HCT116 (cell line): ENCODE results near the gene ADCY1. TPM values are rescaled to one million over a fixed set of nuclear protein-coding genes. Genes with fewer than 3 reads are reported as not detected.

ENCODE experiments used
- ATAC-seq: fragments of 200-7000 bp; cut with Tn5 transposase; 2 replicates; pipeline ENCODE4 v1.9.1; 2020; ENCODE audit warnings: mild to moderate bottlenecking, moderate library complexity
- BruUV-seq: library from RNA; stranded (reverse); fragments of 400-500 nt; replicated peaks from 2 replicates; lab custom pipeline; 2021; lab: Mats Ljungman, UMichigan
- CTCF ChIA-PET: fragments of 300-600 bp; sonication (Branson Sonifier 250); formaldehyde crosslinking; loops from one replicate; lab custom pipeline; 2021; ENCODE audit warnings: antibody characterized with exemption; lab: Charles Lee
- POLR2A ChIA-PET: fragments of 300-600, 350-600 bp; sonication (Branson Sonifier 250); formaldehyde crosslinking; loops from one replicate; lab custom pipeline; 2021; ENCODE audit warnings: antibody characterized with exemption; lab: Charles Lee
- RAD21 ChIA-PET, 2 experiments: fragments of 300-600 bp; sonication (Branson Sonifier 250); formaldehyde crosslinking; loops; one replicate each; lab custom pipeline; 2023; ENCODE audit warnings: low total read pairs in 2 of 2; ENCODE audit not compliant: uncharacterized antibody in 2 of 2, unreplicated experiment in 2 of 2, low non-redundant PET in 1 of 2; lab: Charles Lee
- DNase-seq: peaks from one replicate; pipeline ENCODE4 v3.0.0-alpha.2; 2010; ENCODE audit warnings: low read depth, low spot score
- H2AFZ ChIP-seq: fragments of 200-600 bp; shearing (Covaris generic), sonication (generic); 2 replicates; pipeline ENCODE4 v1.6.1; 2017; ENCODE audit warnings: low read depth, mixed run types, mixed read lengths, antibody characterized with exemption, low read length; ENCODE audit not compliant: poor library complexity, severe bottlenecking
- H3K27ac ChIP-seq: 2 replicates; pipeline ENCODE4 v1.5.1; 2012; ENCODE audit warnings: low read depth, low read length
- H3K27me3 ChIP-seq: fragments of 200-600 bp; sonication (generic); 2 replicates; pipeline ENCODE4 v1.6.1; 2016; ENCODE audit warnings: mixed run types, low read length, mixed read lengths; ENCODE audit not compliant: insufficient read depth
- H3K36me3 ChIP-seq, 2 experiments: fragments of 200-500 bp in 1 of 2; fragments of 200-600 bp in 1 of 2; sonication (Bioruptor generic) in 1 of 2; sonication (generic) in 1 of 2; 2 replicates each; pipeline versions ENCODE4 v1.5.1 to v1.6.1; 2014 to 2016; ENCODE audit warnings: low read length in 2 of 2, inconsistent platforms in 1 of 2, mixed read lengths in 1 of 2, mixed run types in 1 of 2; ENCODE audit not compliant: insufficient read depth in 2 of 2, control insufficient read depth in 1 of 2
- H3K4me1 ChIP-seq, 2 experiments: fragments of 200-600 bp in 1 of 2; sonication (generic) in 1 of 2; 2 replicates each; pipeline versions ENCODE4 v1.5.1 to v1.6.1; 2012 to 2017; ENCODE audit warnings: low read length in 2 of 2, inconsistent platforms in 1 of 2, mild to moderate bottlenecking in 1 of 2, mixed read lengths in 1 of 2, mixed run types in 1 of 2, moderate library complexity in 1 of 2; ENCODE audit not compliant: insufficient read depth in 2 of 2, control insufficient read depth in 1 of 2
- H3K4me2 ChIP-seq: fragments of 200-600 bp; sonication (generic); 2 replicates; pipeline ENCODE4 v1.6.1; 2017; ENCODE audit warnings: mixed run types, low read length, mixed read lengths
- H3K4me3 ChIP-seq, 2 experiments: fragments of 200-600 bp in 1 of 2; sonication (generic) in 1 of 2; replicated peaks in 1 of 2; 2 replicates each; pipeline ENCODE4 v1.5.1; 2011 to 2016; ENCODE audit warnings: low read length in 2 of 2, control low read depth in 1 of 2, low read depth in 1 of 2, mild to moderate bottlenecking in 1 of 2, mixed read lengths in 1 of 2, mixed run types in 1 of 2
- H3K79me2 ChIP-seq: fragments of 200-600 bp; sonication (generic); 2 replicates; pipeline ENCODE4 v1.6.1; 2017; ENCODE audit warnings: mild to moderate bottlenecking, mixed run types, low read length, moderate library complexity, mixed read lengths; ENCODE audit not compliant: insufficient read depth
- H3K9ac ChIP-seq: fragments of 200-600 bp; sonication (generic); 2 replicates; pipeline ENCODE4 v1.6.1; 2016; ENCODE audit warnings: low read length, mixed read lengths
- H3K9me2 ChIP-seq: fragments of 200-600 bp; sonication (generic), shearing (Covaris generic); 2 replicates; pipeline ENCODE4 v1.6.1; 2017; ENCODE audit warnings: mixed run types, mild to moderate bottlenecking, moderate library complexity; ENCODE audit not compliant: insufficient read depth
- H3K9me3 ChIP-seq, 2 experiments: fragments of 200-500 bp in 1 of 2; fragments of 200-600 bp in 1 of 2; sonication (Bioruptor generic) in 1 of 2; sonication (generic) in 1 of 2; 2 replicates each; pipeline ENCODE4 v1.6.1; 2014 to 2017; ENCODE audit warnings: low read length in 2 of 2, mixed read lengths in 2 of 2, inconsistent platforms in 1 of 2, low read depth in 1 of 2, mild to moderate bottlenecking in 1 of 2, mixed run types in 1 of 2, moderate library complexity in 1 of 2; ENCODE audit not compliant: control insufficient read depth in 1 of 2, insufficient read depth in 1 of 2
- H4K20me1 ChIP-seq: fragments of 200-600 bp; sonication (generic), shearing (Covaris generic); 2 replicates; pipeline ENCODE4 v1.6.1; 2017; ENCODE audit warnings: mixed run types, mild to moderate bottlenecking, moderate library complexity; ENCODE audit not compliant: insufficient read depth
- CBX3 ChIP-seq: IDR thresholded peaks from 2 replicates; pipeline ENCODE4 v1.6.1; 2012; ENCODE audit warnings: low read depth
- CEBPB ChIP-seq: IDR thresholded peaks from 2 replicates; pipeline ENCODE4 v1.6.1; 2012; ENCODE audit warnings: low read depth
- EGR1 ChIP-seq: IDR thresholded peaks from 2 replicates; pipeline ENCODE4 v1.6.1; 2012; ENCODE audit warnings: low read depth
- ELF1 ChIP-seq: IDR thresholded peaks from 2 replicates; pipeline ENCODE4 v1.6.1; 2012; ENCODE audit warnings: low read depth, borderline replicate concordance
- EZH2 ChIP-seq: fragments of 200-600 bp; sonication (generic); IDR thresholded peaks from 2 replicates; pipeline ENCODE4 v1.6.1; 2017; ENCODE audit warnings: antibody characterized with exemption, mixed run types
- EZH2phosphoT487 ChIP-seq: fragments of 200-600 bp; IDR thresholded peaks from 2 replicates; pipeline ENCODE4 v1.6.1; 2018; ENCODE audit warnings: antibody characterized with exemption, borderline replicate concordance
- FOSL1 ChIP-seq: IDR thresholded peaks from 2 replicates; pipeline ENCODE4 v1.6.1; 2012; ENCODE audit warnings: low read depth
- POLR2A ChIP-seq: IDR thresholded peaks from 2 replicates; pipeline ENCODE4 v1.7.0; 2011; ENCODE audit warnings: borderline replicate concordance; ENCODE audit not compliant: insufficient read depth, insufficient read length; ENCODE audit errors: extremely low read depth
- POLR2AphosphoS5 ChIP-seq: IDR thresholded peaks from 2 replicates; pipeline ENCODE4 v1.6.1; 2011; ENCODE audit warnings: mild to moderate bottlenecking, low read depth, low read length, moderate library complexity
- RAD21 ChIP-seq: IDR thresholded peaks from 2 replicates; pipeline ENCODE4 v1.6.1; 2012; ENCODE audit warnings: low read depth, mild to moderate bottlenecking
- SRF ChIP-seq: IDR thresholded peaks from 2 replicates; pipeline ENCODE4 v1.6.1; 2012; ENCODE audit warnings: low read depth
- TCF7L2 ChIP-seq: IDR thresholded peaks from 2 replicates; pipeline ENCODE4 v1.7.0; 2011; ENCODE audit warnings: borderline replicate concordance, inconsistent platforms; ENCODE audit not compliant: insufficient read depth, insufficient read length; ENCODE audit errors: extremely low read depth
- YY1 ChIP-seq: IDR thresholded peaks from 2 replicates; pipeline ENCODE4 v1.6.1; 2011; ENCODE audit warnings: low read length, low read depth, moderate library complexity, mild to moderate bottlenecking; ENCODE audit not compliant: insufficient replicate concordance; ENCODE audit errors: extremely low read depth
- intact Hi-C: fragments of 100-400 bp; cut with micrococcal nuclease; formaldehyde crosslinking; loops from 2 replicates; pipeline ENCODE4 v1.10.0; 2022
- total RNA-seq: library from RNA; stranded (reverse); gene quantifications from one replicate; pipeline ENCODE4 v1.2.1, GENCODE V29; 2021; ENCODE audit not compliant: unreplicated experiment
- TF ChIP-seq, protein P1 (sequence below): IDR thresholded peaks from 2 replicates; pipeline ENCODE4 v1.6.1; 2012
- TF ChIP-seq, protein P2 (sequence below): IDR thresholded peaks from 2 replicates; pipeline ENCODE4 v1.6.1; 2012; ENCODE audit warnings: low read depth
- TF ChIP-seq, protein P3 (sequence below): IDR thresholded peaks from 2 replicates; pipeline ENCODE4 v1.6.1; 2011; ENCODE audit warnings: mild to moderate bottlenecking, low read length, moderate library complexity; ENCODE audit not compliant: insufficient replicate concordance; ENCODE audit errors: extremely low read depth

ADCY1 gene
- total RNA-seq, 1 experiment from 2014 or later: 0.05 TPM

DNA sequence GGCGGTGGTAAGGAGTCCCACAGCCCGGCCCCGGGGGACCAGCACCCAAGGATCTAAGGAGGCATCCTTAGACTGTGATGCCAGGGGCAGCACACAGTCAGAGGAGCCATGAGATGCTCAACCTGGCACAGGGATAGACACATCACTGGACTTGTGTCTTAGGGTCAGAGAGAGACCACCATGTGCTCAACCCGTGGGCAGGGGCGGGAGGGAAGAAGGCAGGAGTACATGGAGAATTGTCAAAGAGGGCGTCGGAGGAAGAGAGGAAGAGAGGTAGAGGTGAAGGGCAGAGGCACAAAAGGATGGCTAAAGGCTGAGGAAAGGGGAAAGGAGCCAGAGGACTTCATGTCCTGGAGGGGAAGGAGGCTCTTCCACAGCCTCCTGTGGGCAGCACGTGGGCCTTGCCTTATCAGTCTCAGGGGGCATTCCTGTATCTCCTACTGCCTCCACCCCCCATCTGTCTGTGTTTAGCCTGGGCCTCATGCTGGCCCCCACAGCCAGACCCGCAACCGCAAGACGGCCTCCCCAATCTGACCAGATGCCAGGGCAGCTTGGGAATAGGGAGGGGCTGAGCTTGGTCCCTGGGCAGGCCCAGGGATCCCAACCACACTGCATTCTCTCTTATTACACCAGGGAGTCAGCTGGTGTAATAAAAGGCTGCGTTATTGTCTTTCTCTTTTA lies 2.2 kb downstream of the ADCY1 start (continued):
- no peak for TF ChIP-seq CBX3

DNA sequence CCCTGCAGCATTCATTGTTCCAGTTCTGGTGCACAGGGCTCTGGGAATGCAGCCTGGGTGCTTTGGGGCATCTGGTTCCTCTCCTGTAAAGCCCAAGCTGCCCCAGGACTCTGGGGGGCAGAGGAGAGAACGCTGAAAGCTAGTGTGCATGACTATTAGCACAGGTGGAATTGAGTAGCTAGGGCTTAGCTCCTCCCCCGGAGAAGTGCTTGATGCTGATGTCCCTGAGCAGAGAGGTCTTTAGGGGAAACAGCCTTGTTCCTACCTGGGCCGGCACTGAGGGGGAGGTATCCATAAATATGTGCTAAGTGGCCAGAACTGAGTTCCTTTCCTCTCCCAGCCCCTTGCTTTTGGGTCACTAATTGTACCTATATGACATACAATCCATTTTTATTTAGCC lies 3.9 kb downstream of the ADCY1 start:
- Histone ChIP-seq H2AFZ (no peak overlapping the region), H3K36me3 (no peaks in the 10 kb centered on the region), H3K4me3 (no peak overlapping the region)
- no peak for TF ChIP-seq YY1
- TF ChIP-seq, protein P1, sequence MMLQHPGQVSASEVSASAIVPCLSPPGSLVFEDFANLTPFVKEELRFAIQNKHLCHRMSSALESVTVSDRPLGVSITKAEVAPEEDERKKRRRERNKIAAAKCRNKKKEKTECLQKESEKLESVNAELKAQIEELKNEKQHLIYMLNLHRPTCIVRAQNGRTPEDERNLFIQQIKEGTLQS: no peak
- TF ChIP-seq POLR2A: no peak
- no peak for TF ChIP-seq EGR1
- TF ChIP-seq, protein P2, sequence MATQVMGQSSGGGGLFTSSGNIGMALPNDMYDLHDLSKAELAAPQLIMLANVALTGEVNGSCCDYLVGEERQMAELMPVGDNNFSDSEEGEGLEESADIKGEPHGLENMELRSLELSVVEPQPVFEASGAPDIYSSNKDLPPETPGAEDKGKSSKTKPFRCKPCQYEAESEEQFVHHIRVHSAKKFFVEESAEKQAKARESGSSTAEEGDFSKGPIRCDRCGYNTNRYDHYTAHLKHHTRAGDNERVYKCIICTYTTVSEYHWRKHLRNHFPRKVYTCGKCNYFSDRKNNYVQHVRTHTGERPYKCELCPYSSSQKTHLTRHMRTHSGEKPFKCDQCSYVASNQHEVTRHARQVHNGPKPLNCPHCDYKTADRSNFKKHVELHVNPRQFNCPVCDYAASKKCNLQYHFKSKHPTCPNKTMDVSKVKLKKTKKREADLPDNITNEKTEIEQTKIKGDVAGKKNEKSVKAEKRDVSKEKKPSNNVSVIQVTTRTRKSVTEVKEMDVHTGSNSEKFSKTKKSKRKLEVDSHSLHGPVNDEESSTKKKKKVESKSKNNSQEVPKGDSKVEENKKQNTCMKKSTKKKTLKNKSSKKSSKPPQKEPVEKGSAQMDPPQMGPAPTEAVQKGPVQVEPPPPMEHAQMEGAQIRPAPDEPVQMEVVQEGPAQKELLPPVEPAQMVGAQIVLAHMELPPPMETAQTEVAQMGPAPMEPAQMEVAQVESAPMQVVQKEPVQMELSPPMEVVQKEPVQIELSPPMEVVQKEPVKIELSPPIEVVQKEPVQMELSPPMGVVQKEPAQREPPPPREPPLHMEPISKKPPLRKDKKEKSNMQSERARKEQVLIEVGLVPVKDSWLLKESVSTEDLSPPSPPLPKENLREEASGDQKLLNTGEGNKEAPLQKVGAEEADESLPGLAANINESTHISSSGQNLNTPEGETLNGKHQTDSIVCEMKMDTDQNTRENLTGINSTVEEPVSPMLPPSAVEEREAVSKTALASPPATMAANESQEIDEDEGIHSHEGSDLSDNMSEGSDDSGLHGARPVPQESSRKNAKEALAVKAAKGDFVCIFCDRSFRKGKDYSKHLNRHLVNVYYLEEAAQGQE: no peak
- no peak for TF ChIP-seq FOSL1
- TF ChIP-seq SRF: no peak
- no peak for TF ChIP-seq TCF7L2
- TF ChIP-seq CEBPB: no peak
- TF ChIP-seq, protein P3, sequence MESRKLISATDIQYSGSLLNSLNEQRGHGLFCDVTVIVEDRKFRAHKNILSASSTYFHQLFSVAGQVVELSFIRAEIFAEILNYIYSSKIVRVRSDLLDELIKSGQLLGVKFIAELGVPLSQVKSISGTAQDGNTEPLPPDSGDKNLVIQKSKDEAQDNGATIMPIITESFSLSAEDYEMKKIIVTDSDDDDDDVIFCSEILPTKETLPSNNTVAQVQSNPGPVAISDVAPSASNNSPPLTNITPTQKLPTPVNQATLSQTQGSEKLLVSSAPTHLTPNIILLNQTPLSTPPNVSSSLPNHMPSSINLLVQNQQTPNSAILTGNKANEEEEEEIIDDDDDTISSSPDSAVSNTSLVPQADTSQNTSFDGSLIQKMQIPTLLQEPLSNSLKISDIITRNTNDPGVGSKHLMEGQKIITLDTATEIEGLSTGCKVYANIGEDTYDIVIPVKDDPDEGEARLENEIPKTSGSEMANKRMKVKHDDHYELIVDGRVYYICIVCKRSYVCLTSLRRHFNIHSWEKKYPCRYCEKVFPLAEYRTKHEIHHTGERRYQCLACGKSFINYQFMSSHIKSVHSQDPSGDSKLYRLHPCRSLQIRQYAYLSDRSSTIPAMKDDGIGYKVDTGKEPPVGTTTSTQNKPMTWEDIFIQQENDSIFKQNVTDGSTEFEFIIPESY: no peak
- no peak for TF ChIP-seq EZH2
- TF ChIP-seq RAD21: no peak
- no peak for TF ChIP-seq POLR2AphosphoS5
- no peak for TF ChIP-seq EZH2phosphoT487
- no peak for TF ChIP-seq ELF1
- TF ChIP-seq, all 23 proteins: peak for 0
- Histone ChIP-seq H3K27me3 (peaks cover 20% of the 10 kb centered on the region), H3K4me1 (no peaks in the 10 kb centered on the region), H3K79me2 (no peaks in the 10 kb centered on the region), H4K20me1 (no peaks in the 10 kb centered on the region), H3K9me2 (no peaks in the 10 kb centered on the region), H3K9ac (no peak overlapping the region), H3K4me2 (no peak overlapping the region), H3K27ac (no peak overlapping the region), H3K9me3 (no peaks in the 10 kb centered on the region)
- ATAC-seq (no peak), DNase-seq (no peak)
- intact Hi-C loops: no loop called here
- POLR2A ChIA-PET: no interaction called here
- RAD21 ChIA-PET: no interaction called here
- CTCF ChIA-PET: no interaction called here
- no TSS peak for BruUV-seq
